Cardiac fibroblast (primary cell): ENCODE data around the gene INPP5F.

Source experiments
- DNase-seq, 2 donors: peaks; one replicate each; pipeline versions ENCODE4 v3.0.0 to v3.0.0-alpha.2; 2010; ENCODE audit warnings: low read depth in 2 of 2
- H3K4me3 ChIP-seq, 2 donors: replicated peaks in 1 of 2; 1 replicate in 1 of 2; 2 replicates in 1 of 2; pipeline ENCODE4 v1.5.1; 2011; ENCODE audit warnings: low read depth in 2 of 2, low read length in 2 of 2, mild to moderate bottlenecking in 2 of 2, moderate library complexity in 1 of 2
- CTCF ChIP-seq: IDR thresholded peaks from one replicate; pipeline ENCODE4 v1.5.1; 2011; ENCODE audit warnings: low read depth, mild to moderate bottlenecking, low read length, inconsistent platforms

INPP5F gene

DNA sequence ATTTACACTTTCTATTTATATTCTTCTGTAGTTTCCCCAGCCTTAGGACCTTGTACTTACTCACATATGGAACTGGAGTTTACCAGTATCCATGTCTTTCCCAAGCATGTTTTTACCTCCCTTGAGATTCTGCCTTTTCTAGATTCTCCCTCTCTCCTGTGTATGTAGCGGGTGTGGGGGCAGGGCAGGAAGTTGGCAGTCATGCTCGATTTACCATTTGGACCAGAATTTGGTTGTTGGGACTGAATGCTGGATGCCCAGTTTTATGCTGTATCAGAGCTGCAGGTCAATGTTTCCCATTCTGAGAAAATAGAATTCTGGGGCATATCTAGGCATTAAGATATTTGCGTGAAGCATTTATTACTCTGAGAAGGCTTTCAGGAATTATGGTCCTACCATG lies 14.2 kb downstream of the INPP5F start:
- no peak overlapping the region for H3K4me3 ChIP-seq
- no peak for DNase-seq
- TF ChIP-seq CTCF: no peak

DNA sequence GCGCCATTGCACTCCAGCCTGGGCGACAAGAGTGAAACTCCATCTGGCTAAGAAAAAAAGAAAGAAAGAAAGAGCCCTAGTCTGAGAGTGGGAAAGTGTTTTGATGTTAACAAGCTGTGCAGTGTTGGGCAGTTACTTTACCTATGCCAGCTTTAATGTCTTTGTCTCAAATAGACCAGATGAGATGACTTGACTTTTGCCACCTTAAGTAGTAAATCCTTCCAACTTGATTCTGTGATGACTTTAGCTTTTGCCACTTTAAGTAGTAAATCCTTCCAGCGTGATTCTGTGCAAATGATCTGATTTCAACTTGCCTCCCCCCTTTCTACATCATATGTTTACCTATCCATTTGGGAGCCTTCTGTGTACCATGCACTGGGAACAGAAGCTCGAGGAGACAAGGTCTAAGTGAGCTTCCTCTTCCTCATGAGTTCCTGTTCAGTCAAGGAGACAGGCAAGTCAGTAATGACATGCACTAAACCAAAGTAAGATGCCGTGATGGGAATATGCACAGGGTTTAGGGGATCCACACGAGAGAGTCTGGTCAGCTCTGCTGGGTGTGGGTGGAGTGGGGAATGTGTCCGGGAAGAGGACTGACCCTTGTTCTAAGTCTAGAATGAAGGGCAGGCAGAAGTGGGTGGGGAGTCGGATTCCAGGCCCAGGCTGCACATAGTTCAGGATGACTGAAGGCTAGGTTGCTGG lies 17.2 kb downstream of the INPP5F start:
- H3K4me3 ChIP-seq: no peak overlapping the region
- DNase-seq: peak in 1 of 2 donors; percentile 43
- no peak for TF ChIP-seq CTCF

GRCh38 chr10:119747940-119748339 lies 22.1 kb downstream of the INPP5F start:
- DNase-seq: no peak
- H3K4me3 ChIP-seq: no peak overlapping the region
- no peak for TF ChIP-seq CTCF

GRCh38 chr10:119748871-119749270 lies 23.0 kb downstream of the INPP5F start:
- no peak for DNase-seq
- no peak for TF ChIP-seq CTCF
- no peak overlapping the region for H3K4me3 ChIP-seq

DNA sequence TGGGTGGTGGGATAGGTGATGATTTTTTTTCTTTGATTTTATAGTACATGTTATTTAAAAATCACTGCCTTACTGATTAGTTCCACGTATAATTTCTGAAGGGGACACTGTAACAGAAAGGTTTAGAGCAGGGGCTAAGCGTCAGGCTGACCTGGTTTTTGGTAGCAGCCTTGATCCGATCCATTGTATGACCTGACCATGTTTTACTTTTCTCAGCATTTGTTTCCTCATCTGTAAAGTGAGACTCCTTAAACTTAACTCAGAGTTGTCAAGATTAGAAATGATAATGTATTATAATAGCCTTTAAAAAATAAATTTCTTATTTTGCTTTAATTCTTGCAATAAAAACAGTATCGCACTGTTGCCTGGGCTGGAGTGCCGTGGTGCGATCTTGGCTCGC lies 23.6 kb downstream of the INPP5F start:
- H3K4me3 ChIP-seq: no peak overlapping the region
- no peak for TF ChIP-seq CTCF
- no peak for DNase-seq

- DNase-seq: peak; percentile 88 to 90
- peak; percentile 94 for TF ChIP-seq CTCF
- H3K4me3 ChIP-seq: no peak overlapping the region
These were observed 24.8 kb downstream of the INPP5F start for GRCh38 chr10:119750391-119751230.
